Measurements from ENCODE around the gene SELPLG.

SELPLG gene

GRCh38 chr12:108602209-108602705, 31.4 kb downstream of the SELPLG start:
- ChIA-PET CTCF (interaction anchor here (2.2 kb wide), 1 partner anchor 15 kb away, joined by 7 read pairs; no protein-coding TSS in a partner anchor), POLR2A (no interaction called here)
- TF ChIP-seq ELF4 (IDR thresholded peaks at IDR 0.05) (no peak), NFRKB (IDR thresholded peaks at IDR 0.05) (no peak), FOXA1 (IDR thresholded peaks at IDR 0.05) (no peak)
- no peak for DNase-seq (ENCODE audit: extremely low spot score)

GRCh38 chr12:108600702-108601007, 33.0 kb downstream of the SELPLG start:
- ChIA-PET POLR2A (no interaction called here), CTCF (interaction anchor here (0.8 to 2.2 kb wide), 2 partner anchors 17 to 793 kb away, joined by 3 to 7 read pairs; no protein-coding TSS in a partner anchor)
- no peak for DNase-seq (ENCODE audit: extremely low spot score)
- no peak for TF ChIP-seq FOXK2 (IDR thresholded peaks at IDR 0.05)
- TF ChIP-seq SP1 (IDR thresholded peaks at IDR 0.05) = no peak
- no peak for TF ChIP-seq PKNOX1 (IDR thresholded peaks at IDR 0.05)
- TF ChIP-seq ARNT (IDR thresholded peaks at IDR 0.05) = no peak
- no peak for TF ChIP-seq FOXM1 (IDR thresholded peaks at IDR 0.05; ENCODE audit: borderline replicate concordance)
- no peak for TF ChIP-seq BHLHE40 (IDR thresholded peaks at IDR 0.05; ENCODE audit: borderline replicate concordance)
- TF ChIP-seq L3MBTL2 (conservative IDR thresholded peaks at IDR 0.05) = no peak
- TF ChIP-seq FOXA1 (IDR thresholded peaks at IDR 0.05) = no peak
- TF ChIP-seq LEF1 (IDR thresholded peaks at IDR 0.05; ENCODE audit: borderline replicate concordance) = no peak
- no peak for TF ChIP-seq NFRKB (IDR thresholded peaks at IDR 0.05)
- TF ChIP-seq SUZ12 (IDR thresholded peaks at IDR 0.05) = no peak
- TF ChIP-seq TARDBP (IDR thresholded peaks at IDR 0.05) = no peak
- TF ChIP-seq ZNF384 (IDR thresholded peaks at IDR 0.05) = no peak
- TF ChIP-seq HDGF (IDR thresholded peaks at IDR 0.05; ENCODE audit: borderline replicate concordance) = no peak

GRCh38 chr12:108599948-108600701, 33.6 kb downstream of the SELPLG start:
- no peak for TF ChIP-seq LEF1 (IDR thresholded peaks at IDR 0.05; ENCODE audit: borderline replicate concordance)
- no peak for TF ChIP-seq BHLHE40 (IDR thresholded peaks at IDR 0.05; ENCODE audit: borderline replicate concordance)
- TF ChIP-seq FOXK2 (IDR thresholded peaks at IDR 0.05) = no peak
- TF ChIP-seq FOXM1 (IDR thresholded peaks at IDR 0.05; ENCODE audit: borderline replicate concordance) = no peak
- TF ChIP-seq ZNF384 (IDR thresholded peaks at IDR 0.05) = no peak
- no peak for TF ChIP-seq PKNOX1 (IDR thresholded peaks at IDR 0.05)
- no peak for TF ChIP-seq TARDBP (IDR thresholded peaks at IDR 0.05)
- TF ChIP-seq ELF4 (IDR thresholded peaks at IDR 0.05) = no peak
- TF ChIP-seq CTBP1 (IDR thresholded peaks at IDR 0.05; ENCODE audit: borderline replicate concordance) = no peak
- TF ChIP-seq ARNT (IDR thresholded peaks at IDR 0.05) = no peak
- TF ChIP-seq SP1 (IDR thresholded peaks at IDR 0.05) = no peak
- TF ChIP-seq L3MBTL2 (conservative IDR thresholded peaks at IDR 0.05) = no peak
- no peak for TF ChIP-seq FOXA1 (IDR thresholded peaks at IDR 0.05)
- no peak for TF ChIP-seq NFRKB (IDR thresholded peaks at IDR 0.05)
- no peak for TF ChIP-seq HDGF (IDR thresholded peaks at IDR 0.05; ENCODE audit: borderline replicate concordance)
- TF ChIP-seq SUZ12 (IDR thresholded peaks at IDR 0.05) = no peak
- POLR2A ChIA-PET = interaction anchor here (0.7 kb wide), 1 partner anchor 38 kb away, joined by 3 read pairs; the partner anchor contains the start of gene ISCU
- CTCF ChIA-PET = interaction anchor here (0.8 to 2.2 kb wide), 2 partner anchors 18 to 794 kb away, joined by 3 to 7 read pairs; no protein-coding TSS in a partner anchor
- DNase-seq (ENCODE audit: extremely low spot score) = no peak

- no peak for DNase-seq (ENCODE audit: extremely low spot score)
- ChIA-PET POLR2A (interaction anchor here (0.7 kb wide), 1 partner anchor 37 kb away, joined by 3 read pairs; the partner anchor contains the start of gene ISCU), CTCF (interaction anchor here (0.8 kb wide), 1 partner anchor 795 kb away, joined by 3 read pairs; no protein-coding TSS in a partner anchor)
- TF ChIP-seq LEF1 (IDR thresholded peaks at IDR 0.05; ENCODE audit: borderline replicate concordance) (no peak), SUZ12 (IDR thresholded peaks at IDR 0.05) (no peak), CTBP1 (IDR thresholded peaks at IDR 0.05; ENCODE audit: borderline replicate concordance) (no peak), ZNF384 (IDR thresholded peaks at IDR 0.05) (no peak), SP1 (IDR thresholded peaks at IDR 0.05) (no peak), TARDBP (IDR thresholded peaks at IDR 0.05) (no peak), NFRKB (IDR thresholded peaks at IDR 0.05) (no peak), PKNOX1 (IDR thresholded peaks at IDR 0.05) (no peak), FOXM1 (IDR thresholded peaks at IDR 0.05; ENCODE audit: borderline replicate concordance) (no peak), L3MBTL2 (conservative IDR thresholded peaks at IDR 0.05) (no peak), BHLHE40 (IDR thresholded peaks at IDR 0.05; ENCODE audit: borderline replicate concordance) (no peak), FOXK2 (IDR thresholded peaks at IDR 0.05) (no peak), ARNT (IDR thresholded peaks at IDR 0.05) (no peak), ELF4 (IDR thresholded peaks at IDR 0.05) (no peak), HDGF (IDR thresholded peaks at IDR 0.05; ENCODE audit: borderline replicate concordance) (no peak), FOXA1 (IDR thresholded peaks at IDR 0.05) (no peak)
Observed at GRCh38 chr12:108599541-108599940, 34.2 kb downstream of the SELPLG start.

GRCh38 chr12:108598553-108599250, 35.0 kb downstream of the SELPLG start:
- ChIA-PET CTCF (no interaction called here), POLR2A (no interaction called here)
- DNase-seq (ENCODE audit: extremely low spot score) = no peak
- TF ChIP-seq FOXM1 (IDR thresholded peaks at IDR 0.05; ENCODE audit: borderline replicate concordance) = no peak
- no peak for TF ChIP-seq ARNT (IDR thresholded peaks at IDR 0.05)
- TF ChIP-seq HDGF (IDR thresholded peaks at IDR 0.05; ENCODE audit: borderline replicate concordance) = no peak
- no peak for TF ChIP-seq CTBP1 (IDR thresholded peaks at IDR 0.05; ENCODE audit: borderline replicate concordance)
- no peak for TF ChIP-seq TARDBP (IDR thresholded peaks at IDR 0.05)
- no peak for TF ChIP-seq FOXK2 (IDR thresholded peaks at IDR 0.05)
- TF ChIP-seq BHLHE40 (IDR thresholded peaks at IDR 0.05; ENCODE audit: borderline replicate concordance) = no peak
- TF ChIP-seq LEF1 (IDR thresholded peaks at IDR 0.05; ENCODE audit: borderline replicate concordance) = no peak
- no peak for TF ChIP-seq FOXA1 (IDR thresholded peaks at IDR 0.05)
- TF ChIP-seq L3MBTL2 (conservative IDR thresholded peaks at IDR 0.05) = no peak
- TF ChIP-seq ELF4 (IDR thresholded peaks at IDR 0.05) = no peak
- no peak for TF ChIP-seq PKNOX1 (IDR thresholded peaks at IDR 0.05)
- no peak for TF ChIP-seq SP1 (IDR thresholded peaks at IDR 0.05)
- TF ChIP-seq NFRKB (IDR thresholded peaks at IDR 0.05) = no peak
- no peak for TF ChIP-seq SUZ12 (IDR thresholded peaks at IDR 0.05)
- TF ChIP-seq ZNF384 (IDR thresholded peaks at IDR 0.05) = no peak

Measured in HEK293T (cell line).